ENCODE results near the gene MYO15B. TPM values are rescaled to one million over a fixed set of nuclear protein-coding genes. Genes with fewer than 3 reads are reported as not detected.

The MYO15B gene
- total RNA-seq, 2 experiments from 2014 or later: 8.9 to 19.2 TPM

GRCh38 chr17:75565066-75565465 lies 22.5 kb upstream of the MYO15B start:
- BruUV-seq (replicated peaks): no TSS peak
- Histone ChIP-seq H3K4me3 (ENCODE audit: low read depth, low read length, poor library complexity, severe bottlenecking) (no peak overlapping the region), H3K4me2 (ENCODE audit: low read length) (no peak overlapping the region), H3K4me1 (ENCODE audit: insufficient read depth, low read length, poor library complexity, severe bottlenecking) (peaks cover 27% of the 10 kb centered on the region), H3K9me2 (ENCODE audit: insufficient read depth, low read length) (no peaks in the 10 kb centered on the region), H3K79me2 (ENCODE audit: insufficient read depth, low read depth, low read length) (no peaks in the 10 kb centered on the region), H2AFZ (ENCODE audit: low read length) (no peak overlapping the region), H4K20me1 (ENCODE audit: insufficient read depth, low read length) (no peaks in the 10 kb centered on the region), H3K36me3 (ENCODE audit: insufficient read depth, low read length) (no peaks in the 10 kb centered on the region), H3K9me3 (ENCODE audit: low read length) (no peaks in the 10 kb centered on the region), H3K27ac (ENCODE audit: low read depth, low read length, poor library complexity, severe bottlenecking) (no peak overlapping the region)
- ChIA-PET CTCF (ENCODE audit: unreplicated experiment) (no interaction called here), POLR2A (no interaction called here)
- DNase-seq (ENCODE audit: low spot score): no peak
- no peak for TF ChIP-seq EZH2phosphoT487 (IDR thresholded peaks at IDR 0.05; ENCODE audit: borderline replicate concordance, low read depth, low read length)
- no peak for TF ChIP-seq CTCF (conservative IDR thresholded peaks at IDR 0.05; ENCODE audit: low read length)
- intact Hi-C loops (cut with micrococcal nuclease; ENCODE audit: unreplicated experiment): loop anchor here (5.0 kb wide), 1 partner anchor 48 kb away; the partner anchor contains the start of genes CASKIN2 and TSEN54

GRCh38 chr17:75565618-75566017 lies 22.0 kb upstream of the MYO15B start:
- DNase-seq (ENCODE audit: low spot score): no peak
- TF ChIP-seq EZH2phosphoT487 (IDR thresholded peaks at IDR 0.05; ENCODE audit: borderline replicate concordance, low read depth, low read length): no peak
- no peak for TF ChIP-seq CTCF (conservative IDR thresholded peaks at IDR 0.05; ENCODE audit: low read length)
- no peak overlapping the region for H3K4me2 ChIP-seq (ENCODE audit: low read length)
- intact Hi-C loops (cut with micrococcal nuclease; ENCODE audit: unreplicated experiment): loop anchor here (5.0 kb wide), 1 partner anchor 48 kb away; the partner anchor contains the start of genes CASKIN2 and TSEN54
- no peak overlapping the region for H3K4me3 ChIP-seq (ENCODE audit: low read depth, low read length, poor library complexity, severe bottlenecking)
- ChIA-PET CTCF (ENCODE audit: unreplicated experiment) (no interaction called here), POLR2A (no interaction called here)
- H3K36me3 ChIP-seq (ENCODE audit: insufficient read depth, low read length): no peaks in the 10 kb centered on the region
- H4K20me1 ChIP-seq (ENCODE audit: insufficient read depth, low read length): no peaks in the 10 kb centered on the region
- no peak overlapping the region for H2AFZ ChIP-seq (ENCODE audit: low read length)
- H3K4me1 ChIP-seq (ENCODE audit: insufficient read depth, low read length, poor library complexity, severe bottlenecking): peaks cover 30% of the 10 kb centered on the region
- no peaks in the 10 kb centered on the region for H3K79me2 ChIP-seq (ENCODE audit: insufficient read depth, low read depth, low read length)
- H3K9me3 ChIP-seq (ENCODE audit: low read length): no peaks in the 10 kb centered on the region
- no TSS peak for BruUV-seq (replicated peaks)
- H3K9me2 ChIP-seq (ENCODE audit: insufficient read depth, low read length): no peaks in the 10 kb centered on the region
- H3K27ac ChIP-seq (ENCODE audit: low read depth, low read length, poor library complexity, severe bottlenecking): no peak overlapping the region

GRCh38 chr17:75566416-75566815 lies 21.2 kb upstream of the MYO15B start:
- H3K4me1 ChIP-seq (ENCODE audit: insufficient read depth, low read length, poor library complexity, severe bottlenecking): peaks cover 38% of the 10 kb centered on the region
- DNase-seq (ENCODE audit: low spot score): no peak
- no TSS peak for BruUV-seq (replicated peaks)
- no peaks in the 10 kb centered on the region for H3K9me3 ChIP-seq (ENCODE audit: low read length)
- H3K36me3 ChIP-seq (ENCODE audit: insufficient read depth, low read length): no peaks in the 10 kb centered on the region
- H2AFZ ChIP-seq (ENCODE audit: low read length): no peak overlapping the region
- H3K4me2 ChIP-seq (ENCODE audit: low read length): peak overlapping the region; percentile 45
- ChIA-PET POLR2A (interaction anchor here (0.6 kb wide), 1 partner anchor 181 kb away, joined by 4 read pairs; no protein-coding TSS in a partner anchor), CTCF (ENCODE audit: unreplicated experiment) (no interaction called here)
- H3K9me2 ChIP-seq (ENCODE audit: insufficient read depth, low read length): no peaks in the 10 kb centered on the region
- H3K4me3 ChIP-seq (ENCODE audit: low read depth, low read length, poor library complexity, severe bottlenecking): no peak overlapping the region
- H3K27ac ChIP-seq (ENCODE audit: low read depth, low read length, poor library complexity, severe bottlenecking): peak overlapping the region; percentile 5
- no peaks in the 10 kb centered on the region for H3K79me2 ChIP-seq (ENCODE audit: insufficient read depth, low read depth, low read length)
- intact Hi-C loops (cut with micrococcal nuclease; ENCODE audit: unreplicated experiment): loop anchor here (5.0 kb wide), 1 partner anchor 49 kb away; the partner anchor contains the start of genes CASKIN2 and TSEN54
- no peaks in the 10 kb centered on the region for H4K20me1 ChIP-seq (ENCODE audit: insufficient read depth, low read length)
- TF ChIP-seq CTCF (conservative IDR thresholded peaks at IDR 0.05; ENCODE audit: low read length) (no peak), EZH2phosphoT487 (IDR thresholded peaks at IDR 0.05; ENCODE audit: borderline replicate concordance, low read depth, low read length) (no peak)

Data from OCI-LY7 (cell line).